GM12892 (cell line): Measurements from ENCODE around the gene SCLY.

Experiments
- POLR2A ChIP-seq: IDR thresholded peaks from 2 replicates; pipeline ENCODE4 v1.6.1; 2011; ENCODE audit warnings: low read depth, low read length, control low read depth
- POLR2AphosphoS5 ChIP-seq: IDR thresholded peaks from 2 replicates; pipeline ENCODE4 v1.6.1; 2011; ENCODE audit warnings: low read depth, low read length, control low read depth

DNA sequence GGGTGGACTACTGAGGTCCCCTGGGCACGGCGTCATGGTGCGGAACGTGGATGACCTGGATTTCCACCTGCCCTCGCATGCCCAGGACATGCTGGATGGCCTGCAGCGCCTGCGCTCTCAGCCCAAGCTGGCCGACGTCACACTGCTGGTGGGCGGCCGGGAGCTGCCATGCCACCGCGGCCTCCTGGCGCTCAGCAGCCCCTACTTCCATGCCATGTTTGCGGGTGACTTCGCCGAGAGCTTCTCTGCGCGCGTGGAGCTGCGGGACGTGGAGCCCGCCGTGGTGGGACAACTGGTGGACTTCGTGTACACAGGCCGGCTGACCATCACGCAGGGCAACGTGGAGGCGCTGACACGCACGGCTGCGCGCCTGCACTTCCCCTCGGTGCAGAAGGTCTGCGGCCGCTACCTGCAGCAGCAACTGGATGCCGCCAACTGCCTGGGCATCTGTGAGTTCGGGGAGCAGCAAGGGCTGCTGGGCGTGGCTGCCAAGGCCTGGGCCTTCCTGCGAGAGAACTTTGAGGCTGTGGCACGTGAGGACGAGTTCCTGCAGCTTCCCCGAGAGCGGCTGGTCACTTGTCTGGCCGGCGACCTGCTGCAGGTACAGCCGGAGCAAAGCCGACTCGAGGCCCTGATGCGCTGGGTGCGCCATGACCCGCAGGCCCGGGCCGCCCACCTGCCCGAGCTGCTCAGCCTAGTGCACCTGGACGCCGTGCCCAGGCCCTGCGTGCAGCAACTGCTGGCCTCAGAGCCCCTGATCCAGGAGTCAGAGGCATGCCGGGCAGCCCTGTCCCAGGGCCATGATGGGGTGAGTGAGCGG lies 80.1 kb downstream of the SCLY start:
- no peak for TF ChIP-seq POLR2AphosphoS5
- TF ChIP-seq POLR2A: no peak
